Measurements from ENCODE around the gene PPP2R5E. TPM values are rescaled to one million over a fixed set of nuclear protein-coding genes. Genes with fewer than 3 reads are reported as not detected.

The PPP2R5E gene
- total and polyA plus RNA-seq, 2 experiments from 2014 or later: 30.9 to 31.4 TPM

DNA sequence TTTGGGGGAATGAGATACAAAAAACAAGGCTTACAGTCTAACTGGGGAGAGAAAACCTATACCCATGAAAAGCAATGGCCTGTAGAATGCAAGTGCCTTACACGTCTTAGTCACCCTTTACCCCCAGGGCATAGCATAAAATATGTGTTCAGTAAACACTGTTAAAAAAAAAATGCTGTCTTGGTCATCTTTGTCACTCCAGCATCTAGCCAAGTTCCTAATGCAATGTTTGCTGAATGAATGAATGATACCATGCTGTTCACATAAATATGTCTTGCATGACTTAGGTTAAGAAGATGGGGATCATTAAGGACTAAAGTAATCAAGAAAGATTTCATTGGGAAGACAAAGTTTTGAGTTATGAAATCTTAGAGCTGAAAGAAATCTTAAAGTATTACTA lies 38.5 kb downstream of the PPP2R5E start:
- whole genome bisulfite sequencing (ENCODE audit: low lambda C conversion rate, missing lambda C conversion rate): 67% methylated on average over 1 of the region's 1 CpG

DNA sequence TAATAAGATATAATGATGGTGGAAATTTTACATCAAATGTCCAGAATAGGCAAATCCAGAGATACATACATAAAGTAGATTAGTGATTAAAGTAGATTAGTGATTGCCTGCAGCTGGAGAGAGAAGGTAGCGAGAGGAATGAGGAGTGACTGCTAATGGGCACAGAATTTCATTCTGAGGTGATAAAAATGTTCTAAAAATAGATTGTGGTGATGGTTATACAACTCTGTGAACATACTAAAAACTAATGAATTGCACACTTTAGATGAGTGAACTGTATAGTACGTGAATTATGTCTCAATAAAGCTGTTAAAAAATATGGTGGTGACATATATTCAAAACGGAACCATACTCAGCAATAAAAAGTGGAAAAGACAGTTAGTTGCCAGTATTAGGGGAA lies 41.7 kb downstream of the PPP2R5E start:
- H3K79me2 ChIP-seq: peaks cover 87% of the 10 kb centered on the region
- no peaks in the 10 kb centered on the region for H3K27me3 ChIP-seq
- H4K20me1 ChIP-seq (ENCODE audit: insufficient read depth, poor library complexity, severe bottlenecking): peaks cover 15% of the 10 kb centered on the region
- DNase-seq (ENCODE audit: low spot score): no peak
- TF ChIP-seq EZH2phosphoT487 (IDR thresholded peaks at IDR 0.05; ENCODE audit: low read depth, severe bottlenecking, unreplicated experiment) (no peak), EZH2 (IDR thresholded peaks at IDR 0.05; ENCODE audit: borderline replicate concordance) (no peak)
- TF ChIP-seq, protein P1, sequence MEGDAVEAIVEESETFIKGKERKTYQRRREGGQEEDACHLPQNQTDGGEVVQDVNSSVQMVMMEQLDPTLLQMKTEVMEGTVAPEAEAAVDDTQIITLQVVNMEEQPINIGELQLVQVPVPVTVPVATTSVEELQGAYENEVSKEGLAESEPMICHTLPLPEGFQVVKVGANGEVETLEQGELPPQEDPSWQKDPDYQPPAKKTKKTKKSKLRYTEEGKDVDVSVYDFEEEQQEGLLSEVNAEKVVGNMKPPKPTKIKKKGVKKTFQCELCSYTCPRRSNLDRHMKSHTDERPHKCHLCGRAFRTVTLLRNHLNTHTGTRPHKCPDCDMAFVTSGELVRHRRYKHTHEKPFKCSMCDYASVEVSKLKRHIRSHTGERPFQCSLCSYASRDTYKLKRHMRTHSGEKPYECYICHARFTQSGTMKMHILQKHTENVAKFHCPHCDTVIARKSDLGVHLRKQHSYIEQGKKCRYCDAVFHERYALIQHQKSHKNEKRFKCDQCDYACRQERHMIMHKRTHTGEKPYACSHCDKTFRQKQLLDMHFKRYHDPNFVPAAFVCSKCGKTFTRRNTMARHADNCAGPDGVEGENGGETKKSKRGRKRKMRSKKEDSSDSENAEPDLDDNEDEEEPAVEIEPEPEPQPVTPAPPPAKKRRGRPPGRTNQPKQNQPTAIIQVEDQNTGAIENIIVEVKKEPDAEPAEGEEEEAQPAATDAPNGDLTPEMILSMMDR (IDR thresholded peaks at IDR 0.05; ENCODE audit: poor library complexity): no peak
- no peak overlapping the region for H3K27ac ChIP-seq
- H3K9me3 ChIP-seq (ENCODE audit: low read depth): no peaks in the 10 kb centered on the region
- peaks cover 5% of the 10 kb centered on the region for H3K4me1 ChIP-seq (ENCODE audit: insufficient read depth)
- WGBS (ENCODE audit: low lambda C conversion rate, missing lambda C conversion rate): 97% methylated on average over 3 of the region's 3 CpGs
- H3K9me2 ChIP-seq (replicated peaks; ENCODE audit: insufficient read depth): no peaks in the 10 kb centered on the region
- no peak overlapping the region for H3K4me3 ChIP-seq
- no peaks in the 10 kb centered on the region for H3K36me3 ChIP-seq (replicated peaks; ENCODE audit: insufficient read depth, low read depth)
- no peak overlapping the region for H2AFZ ChIP-seq
- no peak overlapping the region for H3K4me2 ChIP-seq

More for the DNA sequence above, 38.5 kb downstream of the PPP2R5E start:
- Histone ChIP-seq H3K27ac (no peak overlapping the region), H3K36me3 (replicated peaks; ENCODE audit: insufficient read depth, low read depth) (no peaks in the 10 kb centered on the region), H3K9me2 (replicated peaks; ENCODE audit: insufficient read depth) (no peaks in the 10 kb centered on the region), H3K4me2 (no peak overlapping the region), H3K4me3 (no peak overlapping the region), H3K27me3 (no peaks in the 10 kb centered on the region), H2AFZ (no peak overlapping the region), H3K9me3 (ENCODE audit: low read depth) (no peaks in the 10 kb centered on the region), H3K79me2 (peaks cover 94% of the 10 kb centered on the region), H3K4me1 (ENCODE audit: insufficient read depth) (no peaks in the 10 kb centered on the region), H4K20me1 (ENCODE audit: insufficient read depth, poor library complexity, severe bottlenecking) (peaks cover 15% of the 10 kb centered on the region)
- TF ChIP-seq EZH2phosphoT487 (IDR thresholded peaks at IDR 0.05; ENCODE audit: low read depth, severe bottlenecking, unreplicated experiment) (no peak), EZH2 (IDR thresholded peaks at IDR 0.05; ENCODE audit: borderline replicate concordance) (no peak)
- TF ChIP-seq, protein P1 (IDR thresholded peaks at IDR 0.05; ENCODE audit: poor library complexity): no peak
- DNase-seq (ENCODE audit: low spot score): no peak

- Histone ChIP-seq H3K4me3 (no peak overlapping the region), H4K20me1 (ENCODE audit: insufficient read depth, poor library complexity, severe bottlenecking) (peaks cover 10% of the 10 kb centered on the region), H3K9me3 (ENCODE audit: low read depth) (no peaks in the 10 kb centered on the region), H3K27ac (no peak overlapping the region), H3K79me2 (peaks cover 89% of the 10 kb centered on the region), H3K27me3 (no peaks in the 10 kb centered on the region), H2AFZ (no peak overlapping the region), H3K4me1 (ENCODE audit: insufficient read depth) (peaks cover 5% of the 10 kb centered on the region), H3K9me2 (replicated peaks; ENCODE audit: insufficient read depth) (no peaks in the 10 kb centered on the region), H3K36me3 (replicated peaks; ENCODE audit: insufficient read depth, low read depth) (no peaks in the 10 kb centered on the region), H3K4me2 (no peak overlapping the region)
- WGBS (ENCODE audit: low lambda C conversion rate, missing lambda C conversion rate): 94% methylated on average over 1 of the region's 1 CpG
- DNase-seq (ENCODE audit: low spot score): no peak
- TF ChIP-seq EZH2phosphoT487 (IDR thresholded peaks at IDR 0.05; ENCODE audit: low read depth, severe bottlenecking, unreplicated experiment) (no peak), EZH2 (IDR thresholded peaks at IDR 0.05; ENCODE audit: borderline replicate concordance) (no peak)
- TF ChIP-seq, protein P1 (IDR thresholded peaks at IDR 0.05; ENCODE audit: poor library complexity): no peak
Measured at GRCh38 chr14:63499701-63500250, 43.4 kb downstream of the PPP2R5E start.
